ENCODE results near the gene ANXA4. TPM values are rescaled to one million over a fixed set of nuclear protein-coding genes. Genes with fewer than 3 reads are reported as not detected.
"Not testable (repeated sequence)": the region's sequence is repeated elsewhere in the genome, so short reads cannot be mapped to it uniquely, and the experiment has no call there.

The ANXA4 gene
- total RNA-seq, 1 donor from 2014 or later: 30.6 TPM

GRCh38 chr2:69773206-69773605 lies 31.3 kb downstream of the ANXA4 start:
- H3K4me3 ChIP-seq: no peak overlapping the region
- intact Hi-C loops (cut with micrococcal nuclease): no loop called here
- TF ChIP-seq CTCF (IDR thresholded peaks at IDR 0.05; ENCODE audit: borderline replicate concordance): no peak
- peaks cover 15% of the 10 kb centered on the region for H3K4me1 ChIP-seq
- no peaks in the 10 kb centered on the region for H3K27me3 ChIP-seq (ENCODE audit: low read depth)
- peaks cover 7% of the 10 kb centered on the region for H3K9me3 ChIP-seq (replicated peaks)
- H3K27ac ChIP-seq (replicated peaks): no peak overlapping the region
- no peaks in the 10 kb centered on the region for H3K36me3 ChIP-seq
- no peak for DNase-seq

GRCh38 chr2:69774258-69774983 lies 32.5 kb downstream of the ANXA4 start:
- H3K27ac ChIP-seq (replicated peaks); intact Hi-C loops (cut with micrococcal nuclease); DNase-seq; H3K9me3 ChIP-seq (replicated peaks); H3K27me3 ChIP-seq (ENCODE audit: low read depth); H3K4me3 ChIP-seq; H3K36me3 ChIP-seq: not testable (repeated sequence)
- H3K4me1 ChIP-seq: peaks cover 13% of the 10 kb centered on the region

GRCh38 chr2:69774984-69775982 lies 33.3 kb downstream of the ANXA4 start:
- H3K4me3 ChIP-seq: no peak overlapping the region
- H3K4me1 ChIP-seq: peaks cover 5% of the 10 kb centered on the region
- no peak overlapping the region for H3K27ac ChIP-seq (replicated peaks)

GRCh38 chr2:69776886-69777785 lies 35.2 kb downstream of the ANXA4 start:
- Histone ChIP-seq H3K4me3 (no peak overlapping the region), H3K27me3 (ENCODE audit: low read depth) (no peaks in the 10 kb centered on the region), H3K9me3 (replicated peaks) (peaks cover 7% of the 10 kb centered on the region), H3K36me3 (no peaks in the 10 kb centered on the region), H3K27ac (replicated peaks) (no peak overlapping the region), H3K4me1 (no peaks in the 10 kb centered on the region)
- TF ChIP-seq CTCF (IDR thresholded peaks at IDR 0.05; ENCODE audit: borderline replicate concordance): no peak
- no peak for DNase-seq
- intact Hi-C loops (cut with micrococcal nuclease): no loop called here

More at GRCh38 chr2:69774984-69775982, 33.3 kb downstream of the ANXA4 start:
- TF ChIP-seq CTCF (IDR thresholded peaks at IDR 0.05; ENCODE audit: borderline replicate concordance): no peak
- DNase-seq: no peak
- Histone ChIP-seq H3K27me3 (ENCODE audit: low read depth) (no peaks in the 10 kb centered on the region), H3K9me3 (replicated peaks) (peaks cover 7% of the 10 kb centered on the region), H3K36me3 (no peaks in the 10 kb centered on the region)
- intact Hi-C loops (cut with micrococcal nuclease): no loop called here

- H3K9me3 ChIP-seq (replicated peaks): peaks cover 7% of the 10 kb centered on the region
- H3K27ac ChIP-seq (replicated peaks): no peak overlapping the region
- no peaks in the 10 kb centered on the region for H3K36me3 ChIP-seq
- TF ChIP-seq CTCF (IDR thresholded peaks at IDR 0.05; ENCODE audit: borderline replicate concordance): no peak
- intact Hi-C loops (cut with micrococcal nuclease): no loop called here
- DNase-seq: no peak
- H3K4me3 ChIP-seq: no peak overlapping the region
- no peaks in the 10 kb centered on the region for H3K4me1 ChIP-seq
- H3K27me3 ChIP-seq (ENCODE audit: low read depth): no peaks in the 10 kb centered on the region
Measured at GRCh38 chr2:69777786-69778105, 35.8 kb downstream of the ANXA4 start.

Measured in left ventricle myocardium inferior (tissue), 1 donor.